Omental fat pad (tissue), 4 donors: ENCODE data around the gene ST6GALNAC4. TPM values are rescaled to one million over a fixed set of nuclear protein-coding genes. Genes with fewer than 3 reads are reported as not detected.

Experiments used
- ATAC-seq: fragments of 150-250 bp; one replicate; pipeline ENCODE4 v1.9.1; 2016; ENCODE audit warnings: mild to moderate bottlenecking, moderate library complexity; ENCODE audit not compliant: low FRiP score
- DNase-seq: peaks from one replicate; pipeline ENCODE4 v3.0.0-alpha.2; 2019; ENCODE audit warnings: low spot score
- CTCF ChIP-seq, 3 donors: fragments of 450-650 bp; IDR thresholded peaks; one replicate each; pipeline ENCODE4 v1.5.1; 2016 to 2017; ENCODE audit warnings: antibody characterized with exemption in 3 of 3, mild to moderate bottlenecking in 3 of 3, moderate library complexity in 2 of 3
- total RNA-seq, 4 donors: library from RNA; depleted of rRNA; stranded (reverse); fragments of >200 nt; gene quantifications; one replicate each; pipeline ENCODE4 v1.1.0, GENCODE V29; 2016

The ST6GALNAC4 gene
- total RNA-seq, 4 donors from 2014 or later = 26.6 to 78.5 (median 45.0) TPM

GRCh38 chr9:127930231-127931091 lies 13.6 kb upstream of the ST6GALNAC4 start, which contains the start of gene PIP5KL1:
PIP5KL1 (minus strand) TSS chr9:127930777; CDS start chr9:127930752, 25 bp downstream.
- TF ChIP-seq CTCF (IDR thresholded peaks at IDR 0.05) = no peak
- DNase-seq (peak; percentile 70), ATAC-seq (peak; percentile 70)

- DNase-seq (no peak), ATAC-seq (no peak)
- TF ChIP-seq CTCF (IDR thresholded peaks at IDR 0.05) = no peak
Measured at GRCh38 chr9:127929625-127929979, 12.8 kb upstream of the ST6GALNAC4 start.

GRCh38 chr9:127928676-127929624 lies 12.1 kb upstream of the ST6GALNAC4 start:
- DNase-seq = no peak
- no peak for TF ChIP-seq CTCF (IDR thresholded peaks at IDR 0.05)
- ATAC-seq = no peak

- ATAC-seq (no peak), DNase-seq (no peak)
- no peak for TF ChIP-seq CTCF (IDR thresholded peaks at IDR 0.05)
Measured at GRCh38 chr9:127927988-127928675, 11.3 kb upstream of the ST6GALNAC4 start.

GRCh38 chr9:127927201-127927987 lies 10.6 kb upstream of the ST6GALNAC4 start:
- ATAC-seq (no peak), DNase-seq (no peak)
- TF ChIP-seq CTCF (IDR thresholded peaks at IDR 0.05) = no peak

GRCh38 chr9:127926906-127927200 lies 10.0 kb upstream of the ST6GALNAC4 start:
- no peak for TF ChIP-seq CTCF (IDR thresholded peaks at IDR 0.05)
- no peak for DNase-seq
- no peak for ATAC-seq
